GM21423 (cell line): ENCODE data around the gene TMEM120B.

Experiments used
- ATAC-seq: cut with Tn5 transposase; IDR thresholded peaks from one replicate; pipeline ENCODE4 v1.9.1; 2021; ENCODE audit warnings: mild to moderate bottlenecking, moderate library complexity; ENCODE audit not compliant: unreplicated experiment

The TMEM120B gene

DNA sequence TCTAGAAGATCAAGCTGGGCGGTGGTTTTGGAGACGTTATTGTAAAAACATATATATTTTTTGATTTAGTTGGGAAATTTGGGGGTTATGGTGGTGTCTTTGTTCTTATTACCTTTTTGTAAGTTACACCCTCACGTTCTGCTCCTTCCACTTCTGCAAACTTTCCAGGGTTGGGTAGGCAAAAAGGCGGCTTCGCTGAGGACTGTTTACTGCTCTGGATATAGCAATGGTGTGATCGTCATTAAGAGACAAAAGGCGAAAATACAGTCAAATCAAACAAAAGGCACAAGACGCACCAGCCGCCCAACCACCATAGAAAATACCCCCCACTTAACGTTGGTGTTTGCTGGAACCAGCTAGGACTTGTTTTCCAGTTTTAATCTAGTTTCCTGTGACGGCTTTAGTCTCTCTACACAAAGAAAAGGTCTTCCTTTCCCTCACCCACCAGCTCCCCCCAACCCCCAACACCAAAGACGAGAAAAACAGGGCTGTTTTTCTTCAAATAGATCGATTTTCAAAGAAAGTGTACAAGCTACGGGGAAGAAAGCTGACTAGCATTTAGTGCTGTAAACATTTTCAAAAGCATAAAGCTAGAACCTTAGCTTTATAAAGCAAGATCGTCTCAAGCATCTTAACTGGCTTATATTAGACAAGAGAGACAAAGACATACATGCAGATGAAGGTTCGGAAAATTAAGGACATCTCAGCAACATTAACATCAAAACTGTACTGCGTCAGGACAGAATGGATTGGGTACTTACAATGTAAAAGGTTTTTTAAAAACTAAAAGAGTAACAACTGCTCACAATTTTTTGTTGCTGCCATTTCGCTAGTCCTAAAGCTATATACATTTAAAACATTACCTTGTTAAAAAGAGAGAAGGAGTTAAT lies 89.3 kb downstream of the TMEM120B start:
- no peak for ATAC-seq

DNA sequence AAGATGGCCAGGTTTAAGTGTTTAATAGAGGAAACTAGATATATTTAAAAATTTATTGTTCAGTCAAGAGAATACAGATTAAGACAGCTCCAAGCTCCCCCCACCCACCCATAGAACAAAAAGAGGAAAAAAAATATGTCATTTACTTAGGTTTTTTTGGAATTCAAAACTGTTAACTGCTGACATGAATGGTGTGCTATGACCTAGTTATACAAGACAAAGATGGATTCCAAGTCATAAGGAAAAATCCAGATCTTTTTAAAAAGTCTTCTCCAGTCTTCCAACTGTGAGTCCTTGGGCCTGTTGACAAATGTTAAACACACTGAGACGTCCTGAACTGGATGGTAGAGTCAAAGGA lies 89.9 kb downstream of the TMEM120B start:
- ATAC-seq = no peak

DNA sequence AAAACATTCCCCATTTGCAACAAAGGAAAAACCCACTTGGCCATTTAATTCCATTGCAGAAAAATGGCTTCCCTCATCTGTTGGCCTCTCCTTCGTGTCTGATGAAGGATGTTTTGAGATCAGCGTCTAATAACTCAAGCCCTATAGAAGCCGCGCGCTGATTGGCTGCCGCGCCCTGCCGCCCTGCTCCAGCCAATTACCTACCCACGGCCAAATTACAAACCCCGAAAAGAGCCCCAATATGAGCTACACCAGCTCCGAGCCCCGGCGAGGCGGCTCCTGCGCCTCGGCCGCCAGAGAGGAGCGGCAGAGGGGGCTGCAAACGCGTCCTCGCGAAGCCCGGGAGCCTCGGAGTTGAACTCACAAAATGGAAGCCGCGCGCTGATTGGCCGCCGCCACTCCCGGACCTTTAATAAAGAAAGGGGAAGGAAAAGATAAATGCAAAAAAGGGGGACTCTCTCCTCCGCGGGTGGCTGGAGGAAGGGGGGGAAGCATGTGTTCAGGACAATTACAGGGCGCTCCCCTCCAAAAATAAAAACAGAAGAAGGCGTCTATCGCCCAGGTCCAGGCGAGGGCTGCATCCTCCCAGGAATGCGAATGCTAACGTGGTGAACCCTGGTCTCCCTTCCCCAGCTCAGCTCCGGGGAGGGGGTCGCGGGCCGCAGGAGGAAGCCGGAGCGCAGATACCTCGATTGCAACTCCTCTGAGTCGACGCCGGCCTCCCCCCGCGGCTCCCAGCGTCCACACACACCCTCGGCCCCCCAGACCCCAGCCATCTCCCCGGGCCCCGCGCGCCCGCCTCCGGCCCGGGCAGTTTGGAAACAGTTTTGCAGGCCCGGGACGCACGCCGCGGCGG lies 90.5 kb downstream of the TMEM120B start:
- ATAC-seq = peak; percentile 38

DNA sequence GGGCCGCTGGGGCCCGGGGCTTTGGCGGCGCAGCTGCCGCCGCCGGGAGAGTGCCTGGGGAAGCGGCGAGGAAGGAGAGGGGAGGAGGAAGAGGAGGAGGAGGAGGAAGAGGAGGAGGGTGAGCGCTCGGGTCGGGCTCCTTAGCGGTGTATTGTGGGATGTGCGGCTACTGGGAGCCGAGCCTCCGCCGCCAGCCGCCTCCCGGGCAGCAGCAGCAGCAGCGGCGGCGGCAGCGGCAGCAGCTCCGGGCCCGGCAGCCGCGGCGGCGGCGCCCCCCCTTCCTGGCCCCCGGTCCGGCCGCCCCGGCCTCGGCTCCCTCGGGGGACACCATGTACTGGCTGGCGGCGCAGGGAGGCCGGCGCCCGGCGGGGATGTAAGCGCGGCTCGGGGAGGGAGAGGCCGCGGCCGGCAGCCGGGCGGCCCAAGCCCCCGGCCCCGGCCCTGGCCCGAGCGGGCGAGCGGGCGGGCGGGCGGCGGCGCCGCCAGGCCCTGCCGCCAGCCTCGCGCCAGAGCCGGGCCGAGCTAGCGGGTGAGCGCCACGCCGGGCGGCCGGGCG lies 91.4 kb downstream of the TMEM120B start, which contains the start of gene SETD1B:
TSS of gene SETD1B (plus strand) at position 149 of the 556 bp plus-strand sequence. CDS start 729 bp downstream, outside the sequence.
- ATAC-seq = no peak

DNA sequence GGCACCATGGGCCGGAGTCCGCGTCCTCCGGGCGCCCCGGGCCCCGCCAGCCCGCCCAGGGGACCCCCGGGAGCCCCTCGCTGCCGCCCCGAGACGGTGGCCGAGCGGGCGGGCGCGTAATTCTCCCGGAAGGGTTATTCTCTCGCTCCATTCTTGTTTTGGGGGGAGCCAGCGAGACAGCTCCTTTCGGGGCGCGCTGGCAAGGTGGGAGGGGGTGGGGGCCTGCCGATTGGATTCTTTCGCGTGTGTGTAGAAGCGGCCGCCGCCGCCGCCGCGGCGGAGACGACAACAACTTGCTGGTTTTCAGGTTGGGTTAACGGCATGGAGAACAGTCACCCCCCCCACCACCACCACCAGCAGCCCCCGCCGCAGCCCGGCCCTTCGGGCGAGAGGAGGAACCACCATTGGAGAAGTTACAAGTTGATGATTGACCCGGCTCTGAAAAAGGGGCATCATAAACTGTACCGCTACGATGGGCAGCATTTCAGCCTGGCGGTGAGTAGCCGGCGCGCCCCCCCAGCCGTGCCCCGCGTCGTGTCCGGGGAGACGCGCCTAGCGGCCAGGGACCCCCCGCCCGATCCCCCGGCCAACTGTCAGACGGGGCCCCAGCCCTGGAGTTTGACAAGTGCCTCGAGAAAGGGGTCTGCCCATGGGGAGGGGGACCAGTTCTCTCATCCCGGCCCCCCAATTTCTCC lies 92.0 kb downstream of the TMEM120B start:
- ATAC-seq = no peak

DNA sequence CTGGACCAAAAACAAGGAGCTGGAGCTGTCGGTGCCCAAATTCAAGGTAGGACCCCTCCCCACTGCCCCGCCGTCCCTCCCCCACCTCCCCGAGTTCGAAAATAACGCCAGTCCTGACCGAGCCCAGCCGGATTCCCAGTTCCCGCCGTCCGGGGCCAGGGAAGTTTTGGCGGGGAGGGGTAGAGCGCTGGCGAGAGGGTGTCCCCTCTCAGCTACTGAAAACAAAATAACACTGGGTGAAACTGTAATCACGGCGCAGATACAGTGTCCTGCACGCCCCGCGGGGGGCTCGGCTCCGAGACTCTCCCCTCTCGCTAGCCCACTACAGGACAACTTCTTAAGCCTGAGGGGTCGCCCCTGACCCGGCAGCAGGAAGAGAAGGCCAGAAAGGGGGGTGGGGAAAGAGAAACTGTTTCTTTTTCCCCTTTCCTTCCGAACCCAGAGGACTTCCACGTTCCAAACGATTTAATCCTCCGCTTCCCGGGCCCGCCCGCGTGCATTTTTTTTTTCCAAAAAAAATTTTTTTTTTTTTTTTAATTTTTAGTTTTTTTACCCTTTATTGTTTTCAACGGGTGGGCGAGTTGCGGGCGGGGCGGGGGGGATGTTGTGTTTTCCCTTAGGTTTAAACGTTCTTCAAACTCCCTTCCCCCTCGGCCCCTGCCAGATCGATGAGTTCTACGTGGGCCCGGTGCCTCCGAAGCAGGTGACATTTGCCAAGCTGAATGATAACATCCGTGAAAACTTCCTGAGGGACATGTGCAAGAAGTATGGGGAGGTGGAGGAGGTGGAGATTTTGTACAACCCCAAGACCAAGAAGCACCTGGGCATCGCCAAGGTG lies 92.8 kb downstream of the TMEM120B start:
- no peak for ATAC-seq

DNA sequence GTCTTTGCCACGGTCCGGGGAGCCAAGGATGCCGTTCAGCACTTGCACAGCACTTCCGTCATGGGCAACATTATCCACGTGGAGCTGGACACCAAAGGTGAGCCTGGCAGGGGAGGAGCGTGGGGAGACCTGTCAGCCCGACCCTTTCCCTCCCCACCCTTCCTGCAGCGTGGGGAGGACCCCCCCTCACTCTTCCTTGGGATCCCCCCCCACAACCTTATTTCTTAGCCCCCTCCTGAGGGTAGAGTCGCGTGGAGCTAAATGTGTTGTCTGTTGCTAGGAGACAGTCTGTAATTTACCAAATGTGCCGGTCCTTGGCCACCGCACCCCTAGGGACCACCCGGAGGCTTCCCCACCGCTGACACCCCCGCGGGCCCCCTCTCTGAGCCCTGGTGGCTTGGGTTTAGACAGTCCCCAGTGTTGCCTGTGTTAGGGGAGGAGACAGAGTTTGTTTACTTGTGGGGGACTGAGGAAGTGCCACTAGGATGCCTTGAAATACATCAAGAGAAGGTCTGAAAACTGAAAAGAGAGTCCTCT lies 93.5 kb downstream of the TMEM120B start:
- ATAC-seq = no peak

DNA sequence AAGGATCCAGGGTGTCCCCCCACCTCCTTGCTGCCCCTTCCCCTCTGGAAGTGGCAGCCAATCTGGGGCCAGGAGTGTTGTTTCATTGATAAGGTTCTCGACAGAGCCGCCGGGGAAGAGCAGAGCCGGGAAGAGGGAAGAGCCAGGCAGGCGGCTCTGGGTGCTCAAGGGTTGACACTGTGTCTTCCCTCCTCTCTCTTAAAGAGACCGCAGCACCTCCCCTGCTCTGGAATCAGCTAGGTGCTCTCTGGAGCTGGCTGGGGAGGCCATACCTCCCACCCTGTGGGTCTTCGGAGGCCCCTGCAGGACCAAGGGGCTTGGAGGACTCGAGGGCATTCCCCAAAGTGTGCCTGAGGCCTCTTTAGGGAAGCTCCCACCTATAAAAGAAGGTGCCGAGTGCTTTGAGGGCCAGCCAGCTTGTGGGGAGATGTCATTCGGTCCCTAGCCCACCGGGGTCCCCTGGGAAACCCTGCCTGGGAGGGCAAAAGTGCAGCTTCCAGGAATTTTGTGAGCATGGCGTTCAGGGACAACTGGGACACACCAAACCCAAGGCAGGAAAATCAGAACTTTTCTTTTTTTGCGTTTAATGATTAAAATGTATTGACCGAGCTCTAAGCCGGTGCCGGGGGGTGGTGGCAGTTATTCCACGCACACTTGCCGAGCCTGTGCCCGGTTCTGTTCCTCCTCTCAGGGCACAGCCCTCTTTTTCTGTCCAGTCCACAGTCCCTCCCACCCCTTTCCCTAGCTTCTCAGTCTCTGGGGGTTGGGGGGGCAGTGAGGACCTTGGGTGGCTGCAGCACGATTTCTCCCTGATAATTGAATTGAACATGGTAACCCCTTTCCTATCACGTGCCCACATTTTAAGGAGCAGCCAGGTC lies 94.2 kb downstream of the TMEM120B start:
- ATAC-seq = no peak

DNA sequence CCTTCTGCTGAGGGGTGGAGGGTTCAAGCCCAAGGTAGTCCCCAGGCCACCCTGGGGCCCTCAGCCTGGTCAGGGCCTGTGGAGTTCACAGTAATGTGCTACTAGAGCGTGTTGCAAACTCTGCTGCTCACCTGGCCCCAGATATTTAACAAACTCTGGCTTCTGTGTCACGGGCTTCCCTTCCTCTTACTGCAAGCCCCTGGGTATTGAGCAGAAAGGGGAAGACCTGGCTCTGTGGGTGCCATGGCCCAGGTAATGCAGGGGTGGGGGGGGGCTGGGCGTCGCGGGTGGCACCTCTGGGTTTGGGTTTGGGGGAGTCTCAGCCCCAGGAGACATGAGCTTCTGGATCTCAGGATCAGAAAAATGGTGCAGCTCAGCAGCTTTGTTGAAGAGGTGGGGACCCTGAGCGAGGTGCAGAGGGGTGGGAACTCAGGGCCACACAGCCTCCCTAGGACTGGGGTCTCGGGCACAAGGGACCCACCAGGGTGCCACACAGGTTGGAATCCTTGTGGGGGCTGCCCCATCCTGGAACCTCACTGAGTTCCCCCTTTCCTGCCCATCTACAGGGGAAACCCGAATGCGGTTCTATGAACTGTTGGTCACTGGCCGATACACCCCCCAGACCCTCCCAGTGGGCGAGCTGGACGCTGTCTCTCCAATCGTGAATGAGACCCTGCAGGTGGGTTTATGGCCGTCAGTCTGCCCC lies 95.2 kb downstream of the TMEM120B start:
- ATAC-seq = no peak

DNA sequence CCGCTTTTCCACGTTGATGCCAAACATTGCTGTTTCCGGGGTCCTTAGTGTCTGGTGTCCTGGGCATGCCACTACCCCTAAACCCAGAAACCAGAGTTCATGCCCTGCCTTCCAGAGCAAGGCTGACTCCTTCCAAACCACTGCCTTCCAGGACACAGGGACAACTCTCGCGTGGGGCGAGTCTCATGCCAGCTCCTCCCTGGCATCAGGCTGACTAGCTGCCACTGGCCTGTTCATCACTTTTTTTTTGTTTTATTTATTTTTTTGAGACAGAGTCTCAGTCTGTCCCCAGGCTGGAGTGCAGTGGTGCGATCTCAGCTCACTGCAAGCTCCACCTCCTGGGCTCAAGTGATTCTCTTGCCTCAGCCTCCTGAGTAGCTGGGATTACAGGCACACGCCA lies 96.1 kb downstream of the TMEM120B start:
- ATAC-seq = no peak

DNA sequence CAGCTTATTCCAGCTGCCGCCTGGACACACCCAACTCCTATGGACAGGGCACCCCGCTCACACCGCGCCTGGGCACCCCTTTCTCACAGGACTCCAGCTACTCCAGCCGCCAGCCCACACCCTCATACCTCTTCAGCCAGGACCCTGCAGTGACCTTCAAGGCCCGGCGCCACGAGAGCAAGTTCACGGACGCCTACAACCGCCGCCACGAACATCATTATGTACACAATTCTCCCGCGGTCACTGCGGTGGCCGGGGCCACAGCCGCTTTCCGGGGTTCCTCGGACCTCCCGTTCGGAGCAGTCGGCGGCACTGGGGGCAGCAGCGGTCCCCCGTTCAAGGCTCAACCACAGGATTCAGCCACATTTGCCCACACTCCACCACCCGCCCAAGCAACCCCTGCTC lies 97.2 kb downstream of the TMEM120B start:
- no peak for ATAC-seq

DNA sequence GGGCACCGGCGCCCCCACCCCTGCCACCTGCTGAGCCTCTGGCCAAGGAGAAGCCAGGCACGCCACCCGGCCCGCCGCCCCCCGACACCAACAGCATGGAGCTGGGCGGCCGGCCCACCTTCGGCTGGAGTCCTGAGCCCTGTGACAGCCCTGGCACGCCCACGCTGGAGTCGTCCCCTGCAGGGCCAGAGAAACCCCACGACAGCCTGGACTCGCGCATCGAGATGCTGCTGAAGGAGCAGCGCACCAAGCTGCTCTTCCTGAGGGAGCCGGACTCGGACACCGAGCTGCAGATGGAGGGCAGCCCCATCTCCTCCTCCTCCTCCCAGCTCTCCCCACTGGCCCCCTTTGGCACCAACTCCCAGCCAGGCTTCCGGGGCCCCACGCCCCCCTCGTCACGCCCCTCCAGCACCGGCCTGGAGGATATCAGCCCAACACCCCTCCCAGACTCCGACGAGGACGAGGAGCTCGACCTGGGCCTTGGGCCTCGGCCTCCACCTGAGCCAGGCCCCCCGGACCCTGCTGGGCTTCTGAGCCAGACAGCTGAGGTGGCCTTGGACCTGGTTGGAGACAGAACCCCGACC lies 97.8 kb downstream of the TMEM120B start:
- ATAC-seq = no peak

DNA sequence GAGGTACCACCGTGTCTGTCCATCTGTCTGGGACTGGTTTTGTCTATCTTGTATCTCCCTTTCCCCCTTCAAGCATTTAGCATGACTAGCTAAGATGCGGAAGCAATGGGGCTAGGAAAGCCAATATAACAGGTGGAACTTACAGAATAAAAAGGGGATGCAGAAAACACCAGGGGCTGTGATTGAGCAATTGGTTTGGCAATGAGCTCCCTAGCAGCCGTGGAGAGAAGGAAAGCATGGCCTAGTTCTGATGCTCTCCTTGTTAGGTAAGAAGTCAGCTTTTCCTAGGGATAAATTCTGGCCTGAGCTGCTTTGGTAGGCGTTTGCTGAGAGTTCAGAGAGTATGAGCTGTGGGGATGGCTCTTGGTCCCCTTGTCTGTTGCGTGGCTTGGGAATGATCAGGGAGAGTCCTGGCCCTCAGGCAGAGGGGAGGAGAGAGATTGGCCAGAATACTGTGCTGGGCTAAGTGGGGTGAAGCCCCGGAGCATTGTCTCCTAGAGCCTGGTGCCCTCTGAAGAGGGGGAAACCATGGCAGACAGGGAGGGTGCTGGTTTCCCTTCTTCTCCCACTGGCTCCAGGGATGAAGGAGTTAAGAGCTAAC lies 98.4 kb downstream of the TMEM120B start:
- ATAC-seq = no peak

DNA sequence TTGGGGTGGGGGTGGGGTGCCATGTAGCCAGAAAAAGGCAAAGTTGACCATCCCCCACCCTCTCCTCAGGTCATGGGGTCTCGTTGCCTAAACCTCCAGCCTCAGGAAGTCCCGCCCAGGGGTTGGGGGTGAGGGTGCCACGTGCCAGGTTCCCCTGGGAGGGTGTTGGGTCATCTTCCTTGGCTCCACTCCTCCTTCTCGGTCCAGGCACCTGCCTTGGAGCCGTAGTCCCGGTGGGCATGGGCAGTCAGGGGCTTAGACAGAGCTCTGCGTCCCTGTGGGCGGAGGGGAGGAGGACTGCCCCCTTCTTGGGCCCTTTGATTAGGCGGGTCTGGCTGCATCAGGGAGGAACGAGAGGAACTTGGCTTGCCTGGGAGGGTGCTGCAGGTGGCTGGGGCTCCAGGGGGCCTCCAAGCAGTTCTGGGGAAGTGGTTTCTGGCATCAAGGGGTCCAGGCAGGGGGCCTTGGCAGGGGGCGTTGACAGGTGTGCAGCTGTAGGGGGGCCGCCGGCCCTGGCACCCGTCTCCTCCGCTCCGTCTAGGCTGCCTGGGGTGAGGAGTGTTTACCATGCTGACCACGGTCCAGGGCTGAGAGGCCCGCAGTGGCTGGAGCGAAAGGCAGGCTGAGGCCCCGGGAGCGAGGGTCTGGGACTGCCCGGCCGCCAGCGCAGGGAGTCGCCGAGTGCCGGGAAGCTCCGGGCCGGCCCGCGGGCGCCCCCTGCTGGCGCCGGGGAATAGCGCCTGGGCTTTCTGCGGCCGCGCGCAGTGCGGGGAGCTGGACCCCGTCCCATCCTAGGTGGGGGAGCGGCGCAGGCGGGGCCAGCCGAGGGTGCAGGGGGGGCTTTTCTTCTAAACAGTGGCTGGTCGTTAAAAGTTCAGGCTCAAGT lies 99.1 kb downstream of the TMEM120B start:
- ATAC-seq = peak; percentile 52

DNA sequence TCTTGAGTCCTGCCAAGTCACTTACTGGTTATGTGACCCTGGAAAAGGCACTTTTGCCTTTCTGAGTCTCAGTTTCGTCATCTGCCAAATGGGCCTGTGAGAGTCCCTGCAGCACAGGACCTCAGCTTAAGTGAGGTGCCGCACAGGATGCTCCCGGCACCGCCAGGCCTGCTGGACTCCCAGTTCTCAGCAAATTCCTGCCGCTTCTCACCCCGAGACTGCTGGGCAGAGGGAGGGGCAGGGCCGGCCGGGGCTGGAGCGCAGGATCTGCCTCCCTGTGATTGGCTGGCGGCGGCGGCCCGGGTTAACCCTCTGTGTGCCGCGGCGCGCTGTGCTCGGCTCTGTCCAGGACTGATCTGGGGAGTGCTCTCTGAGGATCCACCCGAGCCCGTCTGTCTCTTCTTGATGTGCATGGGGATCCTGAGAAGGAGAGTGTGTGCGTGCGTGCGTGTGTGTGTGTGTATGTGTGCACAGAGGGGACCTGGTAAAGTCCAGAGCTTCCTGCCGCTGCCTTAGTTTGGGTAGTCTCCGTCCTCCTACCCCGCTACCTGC lies 99.8 kb downstream of the TMEM120B start:
- no peak for ATAC-seq
